Measurements from ENCODE around the gene JPH3. TPM values are rescaled to one million over a fixed set of nuclear protein-coding genes. Genes with fewer than 3 reads are reported as not detected.

The JPH3 gene
- total RNA-seq, 4 donors from 2014 or later: 0.39 TPM; not detected in 3

- no peak for TF ChIP-seq POLR2A (IDR thresholded peaks at IDR 0.05)
- TF ChIP-seq, protein P1, sequence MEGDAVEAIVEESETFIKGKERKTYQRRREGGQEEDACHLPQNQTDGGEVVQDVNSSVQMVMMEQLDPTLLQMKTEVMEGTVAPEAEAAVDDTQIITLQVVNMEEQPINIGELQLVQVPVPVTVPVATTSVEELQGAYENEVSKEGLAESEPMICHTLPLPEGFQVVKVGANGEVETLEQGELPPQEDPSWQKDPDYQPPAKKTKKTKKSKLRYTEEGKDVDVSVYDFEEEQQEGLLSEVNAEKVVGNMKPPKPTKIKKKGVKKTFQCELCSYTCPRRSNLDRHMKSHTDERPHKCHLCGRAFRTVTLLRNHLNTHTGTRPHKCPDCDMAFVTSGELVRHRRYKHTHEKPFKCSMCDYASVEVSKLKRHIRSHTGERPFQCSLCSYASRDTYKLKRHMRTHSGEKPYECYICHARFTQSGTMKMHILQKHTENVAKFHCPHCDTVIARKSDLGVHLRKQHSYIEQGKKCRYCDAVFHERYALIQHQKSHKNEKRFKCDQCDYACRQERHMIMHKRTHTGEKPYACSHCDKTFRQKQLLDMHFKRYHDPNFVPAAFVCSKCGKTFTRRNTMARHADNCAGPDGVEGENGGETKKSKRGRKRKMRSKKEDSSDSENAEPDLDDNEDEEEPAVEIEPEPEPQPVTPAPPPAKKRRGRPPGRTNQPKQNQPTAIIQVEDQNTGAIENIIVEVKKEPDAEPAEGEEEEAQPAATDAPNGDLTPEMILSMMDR (IDR thresholded peaks at IDR 0.05): no peak
- TF ChIP-seq EP300 (IDR thresholded peaks at IDR 0.05): no peak
- H3K4me3 ChIP-seq: no peak overlapping the region
- no peaks in the 10 kb centered on the region for H3K9me3 ChIP-seq
- peaks cover 0 to 32% of the 10 kb centered on the region in 2 donors for H3K27me3 ChIP-seq
- 89 to 94% methylated on average over 7 to 8 of the region's 8 CpGs for WGBS, 2 donors
- H3K4me1 ChIP-seq: peaks cover 0 to 37% (median 10%) of the 10 kb centered on the region in 4 donors
- no peak for DNase-seq (ENCODE audit: low spot score in 2 of 2)
- no peak overlapping the region for H3K27ac ChIP-seq
- H3K36me3 ChIP-seq: no peaks in the 10 kb centered on the region
Observed at GRCh38 chr16:87584975-87585374, 17.3 kb upstream of the JPH3 start.

DNA sequence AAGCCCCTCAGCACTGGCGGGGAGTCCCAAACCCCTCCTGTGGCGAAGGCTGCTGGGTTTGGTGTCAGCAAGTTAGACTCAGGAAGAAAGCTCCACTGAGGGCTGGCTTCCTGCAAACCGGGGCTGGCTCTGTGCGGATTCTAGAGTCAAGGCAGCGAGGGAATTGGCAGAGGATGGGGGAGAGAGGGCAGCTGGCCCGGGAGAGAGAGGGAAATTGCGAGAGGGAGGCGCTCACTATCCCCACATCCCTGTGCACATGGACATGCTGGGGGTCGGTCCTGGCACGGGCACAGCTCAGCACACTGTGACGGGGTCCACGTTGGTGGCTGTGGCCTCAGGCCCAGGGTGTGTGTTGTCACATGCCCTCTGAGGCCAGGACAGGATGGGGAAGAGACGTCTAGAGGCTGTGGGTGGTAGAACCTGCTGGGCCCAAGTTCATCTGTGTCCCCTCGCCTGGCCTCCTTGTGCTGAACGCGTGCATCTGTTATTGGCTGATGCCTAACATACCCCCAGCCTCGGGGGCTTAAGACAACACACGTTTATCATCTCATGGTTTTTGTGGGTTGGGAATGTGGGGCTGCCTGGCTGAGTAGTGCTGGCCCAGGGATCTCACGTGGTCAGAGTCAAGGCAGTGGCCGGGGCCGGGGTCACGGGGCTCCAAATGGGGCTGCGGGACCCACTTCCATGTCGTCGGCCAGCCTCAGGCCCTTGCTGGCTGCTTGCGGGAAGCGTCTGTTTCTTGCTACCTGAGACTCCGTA, 16.7 kb upstream of the JPH3 start:
- no peak for TF ChIP-seq EP300 (IDR thresholded peaks at IDR 0.05)
- TF ChIP-seq POLR2A (IDR thresholded peaks at IDR 0.05): no peak
- TF ChIP-seq, protein P1 (IDR thresholded peaks at IDR 0.05): no peak
- DNase-seq (ENCODE audit: low spot score in 2 of 2): no peak
- H3K27me3 ChIP-seq: peaks cover 0 to 36% of the 10 kb centered on the region in 2 donors
- H3K9me3 ChIP-seq: no peaks in the 10 kb centered on the region
- 58 to 60% methylated on average over 13 to 28 of the region's 28 CpGs for WGBS, 2 donors
- no peak overlapping the region for H3K4me3 ChIP-seq
- no peak overlapping the region for H3K27ac ChIP-seq
- H3K4me1 ChIP-seq: peaks cover 0 to 37% (median 10%) of the 10 kb centered on the region in 4 donors
- H3K36me3 ChIP-seq: no peaks in the 10 kb centered on the region

DNA sequence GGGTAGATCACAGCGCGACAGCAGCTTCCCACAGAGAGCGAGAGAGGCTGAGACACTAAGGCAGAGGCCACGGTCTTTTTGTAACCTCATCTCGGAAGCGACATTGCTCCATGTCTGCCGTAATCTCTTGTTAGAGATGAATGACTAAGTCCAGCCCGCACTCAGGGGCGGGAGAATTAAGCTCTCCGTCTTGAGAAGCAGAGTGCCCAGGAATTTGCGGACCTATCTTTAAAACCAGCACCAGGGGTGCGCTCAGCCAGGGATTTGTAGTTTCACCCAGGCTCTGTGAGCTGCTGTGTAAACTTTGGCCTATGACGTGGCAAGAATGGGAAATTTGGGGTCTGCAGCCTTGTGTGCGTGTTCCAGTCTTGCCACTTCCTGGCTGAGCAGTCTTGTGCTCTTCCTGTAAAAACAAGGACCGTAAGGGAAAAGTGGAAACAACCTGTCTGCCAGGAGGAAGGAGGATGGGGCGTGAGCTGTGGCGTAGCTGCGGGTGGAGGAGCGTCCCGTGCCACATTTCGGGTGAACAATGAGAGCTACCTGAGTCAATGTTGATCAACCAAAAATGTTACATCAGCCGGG, 16.0 kb upstream of the JPH3 start:
- DNase-seq (ENCODE audit: low spot score in 2 of 2): no peak
- Histone ChIP-seq H3K27ac (no peak overlapping the region), H3K36me3 (no peaks in the 10 kb centered on the region), H3K9me3 (no peaks in the 10 kb centered on the region), H3K4me1 (peaks cover 0 to 34% (median 8%) of the 10 kb centered on the region in 4 donors), H3K4me3 (no peak overlapping the region), H3K27me3 (peaks cover 0 to 40% of the 10 kb centered on the region in 2 donors)
- 68 to 71% methylated on average over 19 to 22 of the region's 22 CpGs for WGBS, 2 donors
- no peak for TF ChIP-seq EP300 (IDR thresholded peaks at IDR 0.05)

DNA sequence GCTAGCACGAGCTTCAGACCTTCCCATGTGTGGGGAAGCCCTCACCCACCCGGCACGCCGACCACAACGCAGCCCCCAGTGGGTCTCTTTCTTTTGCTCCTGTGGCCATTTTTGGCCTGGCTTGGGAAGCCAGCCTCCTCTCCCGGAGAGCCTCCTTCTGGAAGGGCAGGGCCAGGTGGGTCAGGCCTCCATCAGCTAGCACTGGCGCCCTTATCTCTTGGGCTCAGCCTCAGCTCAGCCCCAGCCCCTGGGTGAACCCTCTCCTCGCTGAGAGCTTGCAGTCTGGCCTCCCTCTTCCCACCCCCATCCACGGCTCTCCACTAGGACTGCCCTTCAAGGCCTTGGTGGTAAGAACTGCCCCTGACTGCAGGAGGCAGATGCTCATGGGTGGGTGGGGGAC, 14.7 kb upstream of the JPH3 start:
- no peak for DNase-seq (ENCODE audit: low spot score in 2 of 2)
- H3K36me3 ChIP-seq: no peaks in the 10 kb centered on the region
- H3K4me1 ChIP-seq: peaks cover 0 to 21% (median 4%) of the 10 kb centered on the region in 4 donors
- no peak overlapping the region for H3K4me3 ChIP-seq
- no peak overlapping the region for H3K27ac ChIP-seq
- peaks cover 0 to 43% of the 10 kb centered on the region in 2 donors for H3K27me3 ChIP-seq
- TF ChIP-seq, protein P1 (IDR thresholded peaks at IDR 0.05): no peak
- TF ChIP-seq EP300 (IDR thresholded peaks at IDR 0.05) (no peak), POLR2A (IDR thresholded peaks at IDR 0.05) (no peak)
- H3K9me3 ChIP-seq: no peaks in the 10 kb centered on the region
- WGBS, 2 donors: 81 to 88% methylated on average over 9 of the region's 9 CpGs

- Histone ChIP-seq H3K27ac (no peak overlapping the region), H3K9me3 (no peaks in the 10 kb centered on the region), H3K27me3 (peaks cover 0 to 31% of the 10 kb centered on the region in 2 donors), H3K36me3 (no peaks in the 10 kb centered on the region), H3K4me3 (no peak overlapping the region), H3K4me1 (peaks cover 0 to 7% (median 2%) of the 10 kb centered on the region in 4 donors)
- no peak for DNase-seq (ENCODE audit: low spot score in 2 of 2)
- TF ChIP-seq, protein P1 (IDR thresholded peaks at IDR 0.05): no peak
- TF ChIP-seq POLR2A (IDR thresholded peaks at IDR 0.05) (no peak), EP300 (IDR thresholded peaks at IDR 0.05) (no peak)
- WGBS, 2 donors: 73 to 76% methylated on average over 21 of the region's 21 CpGs
Observed at GRCh38 chr16:87592018-87592712, 10.1 kb upstream of the JPH3 start.

Data from tibial nerve (tissue), 4 donors.